ENCODE data around the gene RAB12. TPM values are rescaled to one million over a fixed set of nuclear protein-coding genes. Genes with fewer than 3 reads are reported as not detected.
A peak's percentile ranks its signal among the peaks of the same experiment; 100 is the strongest.

The RAB12 gene
- total and polyA plus RNA-seq, 2 of the 13 experiments (the other 11 are each of a cell fraction or from before 2014, with no cell fraction given) = 9.5 to 25.3 TPM

DNA sequence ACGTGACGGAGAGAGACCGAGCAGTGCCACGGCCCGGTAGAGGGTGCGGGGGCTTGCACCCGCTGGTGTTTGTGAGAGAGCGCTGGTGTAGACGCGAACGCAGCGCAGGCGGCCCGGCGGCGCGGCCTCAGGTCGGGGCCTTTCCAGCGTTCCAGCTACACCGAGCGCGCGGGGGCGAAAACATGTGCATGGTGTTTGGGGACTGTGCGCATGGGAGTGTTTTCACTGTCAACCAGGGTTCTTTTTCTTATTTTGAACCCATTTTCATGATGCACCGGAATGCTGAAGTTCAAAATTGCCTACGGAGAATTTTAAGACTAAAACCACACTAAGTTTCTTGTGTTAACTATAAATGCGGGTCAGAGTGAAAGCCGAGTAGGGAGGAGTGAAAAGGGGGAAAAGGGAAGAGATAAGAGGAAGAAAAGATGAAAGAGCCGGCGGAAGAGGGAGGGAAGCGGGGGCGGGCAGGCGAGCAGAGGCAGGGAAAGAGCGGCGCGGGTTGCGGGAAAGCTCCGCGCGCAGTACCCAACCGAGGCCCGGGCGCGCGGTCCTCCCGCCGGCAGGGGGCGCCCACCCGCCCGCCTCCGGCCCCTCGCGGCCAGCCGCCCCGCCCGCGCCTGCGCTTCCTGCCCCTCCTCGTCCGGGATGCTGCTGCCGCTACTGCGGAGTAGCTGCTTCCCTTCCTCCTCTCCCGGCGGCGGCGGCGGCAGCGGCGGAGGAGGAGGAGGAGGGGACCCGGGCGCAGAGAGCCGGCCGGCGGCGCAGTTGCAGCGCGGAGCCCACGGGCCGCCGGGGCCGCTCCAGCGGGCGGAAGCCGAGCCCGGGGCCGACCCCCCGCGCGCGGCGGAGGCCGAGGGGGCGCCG, at the start of gene RAB12 (continued):
- TF ChIP-seq THRA (CRISPR knock-in tag; IDR thresholded peaks at IDR 0.05; ENCODE audit: borderline replicate concordance) (0 out of 2 replicates have a peak, but pooled peaks have one; percentile 33), ZNF318 (CRISPR knock-in tag; IDR thresholded peaks at IDR 0.05) (no peak), JARID2 (CRISPR knock-in tag; IDR thresholded peaks at IDR 0.05; ENCODE audit: insufficient replicate concordance) (no peak), TOPORS (CRISPR knock-in tag; IDR thresholded peaks at IDR 0.05) (no peak), HHEX (CRISPR knock-in tag; IDR thresholded peaks at IDR 0.05) (no peak), ZNF674 (CRISPR knock-in tag; IDR thresholded peaks at IDR 0.05; ENCODE audit: low read depth) (no peak)
- TF ChIP-seq, protein P1, sequence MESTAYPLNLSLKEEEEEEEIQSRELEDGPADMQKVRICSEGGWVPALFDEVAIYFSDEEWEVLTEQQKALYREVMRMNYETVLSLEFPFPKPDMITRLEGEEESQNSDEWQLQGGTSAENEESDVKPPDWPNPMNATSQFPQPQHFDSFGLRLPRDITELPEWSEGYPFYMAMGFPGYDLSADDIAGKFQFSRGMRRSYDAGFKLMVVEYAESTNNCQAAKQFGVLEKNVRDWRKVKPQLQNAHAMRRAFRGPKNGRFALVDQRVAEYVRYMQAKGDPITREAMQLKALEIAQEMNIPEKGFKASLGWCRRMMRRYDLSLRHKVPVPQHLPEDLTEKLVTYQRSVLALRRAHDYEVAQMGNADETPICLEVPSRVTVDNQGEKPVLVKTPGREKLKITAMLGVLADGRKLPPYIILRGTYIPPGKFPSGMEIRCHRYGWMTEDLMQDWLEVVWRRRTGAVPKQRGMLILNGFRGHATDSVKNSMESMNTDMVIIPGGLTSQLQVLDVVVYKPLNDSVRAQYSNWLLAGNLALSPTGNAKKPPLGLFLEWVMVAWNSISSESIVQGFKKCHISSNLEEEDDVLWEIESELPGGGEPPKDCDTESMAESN (CRISPR knock-in tag; conservative IDR thresholded peaks at IDR 0.05) = no peak
- TF ChIP-seq, protein P2, sequence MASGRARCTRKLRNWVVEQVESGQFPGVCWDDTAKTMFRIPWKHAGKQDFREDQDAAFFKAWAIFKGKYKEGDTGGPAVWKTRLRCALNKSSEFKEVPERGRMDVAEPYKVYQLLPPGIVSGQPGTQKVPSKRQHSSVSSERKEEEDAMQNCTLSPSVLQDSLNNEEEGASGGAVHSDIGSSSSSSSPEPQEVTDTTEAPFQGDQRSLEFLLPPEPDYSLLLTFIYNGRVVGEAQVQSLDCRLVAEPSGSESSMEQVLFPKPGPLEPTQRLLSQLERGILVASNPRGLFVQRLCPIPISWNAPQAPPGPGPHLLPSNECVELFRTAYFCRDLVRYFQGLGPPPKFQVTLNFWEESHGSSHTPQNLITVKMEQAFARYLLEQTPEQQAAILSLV (CRISPR knock-in tag; IDR thresholded peaks at IDR 0.05; ENCODE audit: borderline replicate concordance) = no peak
- TF ChIP-seq, protein P3, sequence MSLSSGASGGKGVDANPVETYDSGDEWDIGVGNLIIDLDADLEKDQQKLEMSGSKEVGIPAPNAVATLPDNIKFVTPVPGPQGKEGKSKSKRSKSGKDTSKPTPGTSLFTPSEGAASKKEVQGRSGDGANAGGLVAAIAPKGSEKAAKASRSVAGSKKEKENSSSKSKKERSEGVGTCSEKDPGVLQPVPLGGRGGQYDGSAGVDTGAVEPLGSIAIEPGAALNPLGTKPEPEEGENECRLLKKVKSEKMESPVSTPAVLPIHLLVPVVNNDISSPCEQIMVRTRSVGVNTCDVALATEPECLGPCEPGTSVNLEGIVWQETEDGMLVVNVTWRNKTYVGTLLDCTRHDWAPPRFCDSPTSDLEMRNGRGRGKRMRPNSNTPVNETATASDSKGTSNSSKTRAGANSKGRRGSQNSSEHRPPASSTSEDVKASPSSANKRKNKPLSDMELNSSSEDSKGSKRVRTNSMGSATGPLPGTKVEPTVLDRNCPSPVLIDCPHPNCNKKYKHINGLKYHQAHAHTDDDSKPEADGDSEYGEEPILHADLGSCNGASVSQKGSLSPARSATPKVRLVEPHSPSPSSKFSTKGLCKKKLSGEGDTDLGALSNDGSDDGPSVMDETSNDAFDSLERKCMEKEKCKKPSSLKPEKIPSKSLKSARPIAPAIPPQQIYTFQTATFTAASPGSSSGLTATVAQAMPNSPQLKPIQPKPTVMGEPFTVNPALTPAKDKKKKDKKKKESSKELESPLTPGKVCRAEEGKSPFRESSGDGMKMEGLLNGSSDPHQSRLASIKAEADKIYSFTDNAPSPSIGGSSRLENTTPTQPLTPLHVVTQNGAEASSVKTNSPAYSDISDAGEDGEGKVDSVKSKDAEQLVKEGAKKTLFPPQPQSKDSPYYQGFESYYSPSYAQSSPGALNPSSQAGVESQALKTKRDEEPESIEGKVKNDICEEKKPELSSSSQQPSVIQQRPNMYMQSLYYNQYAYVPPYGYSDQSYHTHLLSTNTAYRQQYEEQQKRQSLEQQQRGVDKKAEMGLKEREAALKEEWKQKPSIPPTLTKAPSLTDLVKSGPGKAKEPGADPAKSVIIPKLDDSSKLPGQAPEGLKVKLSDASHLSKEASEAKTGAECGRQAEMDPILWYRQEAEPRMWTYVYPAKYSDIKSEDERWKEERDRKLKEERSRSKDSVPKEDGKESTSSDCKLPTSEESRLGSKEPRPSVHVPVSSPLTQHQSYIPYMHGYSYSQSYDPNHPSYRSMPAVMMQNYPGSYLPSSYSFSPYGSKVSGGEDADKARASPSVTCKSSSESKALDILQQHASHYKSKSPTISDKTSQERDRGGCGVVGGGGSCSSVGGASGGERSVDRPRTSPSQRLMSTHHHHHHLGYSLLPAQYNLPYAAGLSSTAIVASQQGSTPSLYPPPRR (CRISPR knock-in tag; IDR thresholded peaks at IDR 0.05; ENCODE audit: borderline replicate concordance) = no peak; the same call in 1 of the 2 replicates

Measured in HepG2 (cell line).